GM20431 (cell line): ENCODE measurements around the gene SLC15A4.
"Not testable (repeated sequence)": the region's sequence is repeated elsewhere in the genome, so short reads cannot be mapped to it uniquely, and the experiment has no call there.

Source experiments
- in situ Hi-C: fragments of 300-500 bp; cut with MseI, MboI; formaldehyde crosslinking; loops from one replicate; pipeline ENCODE4 v1.15.0; 2020; ENCODE audit warnings: low sequenced_read_pairs; ENCODE audit not compliant: unreplicated experiment

The SLC15A4 gene

DNA sequence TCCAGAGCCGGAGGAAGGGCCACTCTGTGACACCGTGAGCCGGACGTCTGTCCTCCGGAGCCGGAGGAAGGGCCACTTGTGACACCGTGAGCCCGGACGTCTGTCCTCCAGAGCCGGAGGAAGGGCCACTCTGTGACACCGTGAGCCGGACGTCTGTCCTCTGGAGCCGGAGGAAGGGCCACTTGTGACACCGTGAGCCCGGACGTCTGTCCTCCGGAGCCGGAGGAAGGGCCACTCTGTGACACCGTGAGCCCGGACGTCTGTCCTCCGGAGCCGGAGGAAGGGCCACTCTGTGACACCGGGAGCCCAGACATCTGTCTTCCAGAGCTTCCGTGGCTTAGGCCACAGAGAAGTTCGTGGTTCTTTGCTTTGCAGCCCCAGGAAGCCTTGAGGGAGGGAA, 22.9 kb upstream of the SLC15A4 start:
- in situ Hi-C loops, result not testable (repeated sequence)

DNA sequence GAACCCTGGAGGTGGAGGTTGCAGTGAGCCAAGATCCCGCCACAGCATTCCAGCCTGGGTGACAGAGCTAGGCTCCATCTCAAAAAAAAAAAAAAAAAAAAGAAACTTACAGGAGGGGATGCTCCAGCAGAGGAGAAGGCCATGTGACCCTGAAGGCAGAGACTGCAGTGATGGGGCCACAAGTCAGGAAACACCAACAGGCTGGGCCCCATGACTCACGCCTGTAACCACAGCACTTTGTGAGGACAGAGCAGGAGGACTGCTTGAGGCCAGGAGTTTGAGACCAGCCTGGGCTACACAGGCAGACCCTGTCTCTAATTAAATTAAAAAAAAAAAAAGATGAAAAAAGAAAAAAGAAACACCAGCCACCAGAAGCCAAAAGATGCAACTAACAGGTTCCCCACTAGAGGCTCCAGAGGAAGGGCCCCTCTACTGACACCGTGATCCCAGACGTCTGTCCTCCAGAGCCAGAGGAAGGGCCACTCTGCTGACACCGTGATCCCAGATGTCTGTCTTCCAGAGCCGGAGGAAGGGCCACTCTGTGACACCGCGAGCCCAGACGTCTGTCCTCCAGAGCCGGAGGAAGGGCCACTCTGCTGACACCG, 20.4 kb upstream of the SLC15A4 start:
- in situ Hi-C loops, result no loop called here

DNA sequence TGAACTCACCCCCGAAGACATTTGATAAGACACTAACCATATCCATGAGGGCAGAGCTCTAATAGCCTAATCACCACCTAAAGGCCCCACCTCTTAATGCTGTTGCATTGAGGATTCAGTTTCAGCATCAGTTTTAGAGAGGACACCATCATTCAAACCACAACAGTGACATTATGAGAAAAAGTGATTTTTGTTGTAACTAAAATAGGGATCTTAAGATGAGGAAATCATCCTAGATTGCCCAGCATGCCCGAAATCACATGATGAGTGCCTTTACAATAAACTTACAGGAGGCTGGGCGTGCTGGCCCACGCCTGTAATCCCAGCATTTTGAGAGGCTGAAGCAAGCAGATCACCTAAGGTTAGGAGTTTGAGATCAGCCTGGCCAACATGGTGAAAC, 19.8 kb upstream of the SLC15A4 start:
- in situ Hi-C loops, result no loop called here

DNA sequence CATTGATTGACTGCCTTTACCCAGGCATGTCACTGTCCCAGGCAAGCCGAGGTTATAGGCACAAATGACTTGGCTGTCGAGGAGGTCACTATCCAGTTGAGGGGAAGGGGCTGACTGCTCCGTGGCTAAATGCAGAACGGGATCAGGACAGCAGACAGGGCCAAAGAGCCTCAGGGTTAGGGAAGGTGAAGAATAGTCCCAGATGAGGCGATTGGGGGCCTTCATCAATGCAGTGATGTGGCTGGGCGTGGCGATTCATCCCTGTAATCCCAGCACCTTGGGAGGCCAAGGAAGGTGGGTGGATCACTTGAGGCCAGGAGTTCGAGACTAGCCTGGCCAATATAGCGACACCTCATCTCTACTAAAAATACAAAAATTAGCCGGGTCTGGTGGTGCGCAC, 18.8 kb upstream of the SLC15A4 start:
- in situ Hi-C loops, result no loop called here

DNA sequence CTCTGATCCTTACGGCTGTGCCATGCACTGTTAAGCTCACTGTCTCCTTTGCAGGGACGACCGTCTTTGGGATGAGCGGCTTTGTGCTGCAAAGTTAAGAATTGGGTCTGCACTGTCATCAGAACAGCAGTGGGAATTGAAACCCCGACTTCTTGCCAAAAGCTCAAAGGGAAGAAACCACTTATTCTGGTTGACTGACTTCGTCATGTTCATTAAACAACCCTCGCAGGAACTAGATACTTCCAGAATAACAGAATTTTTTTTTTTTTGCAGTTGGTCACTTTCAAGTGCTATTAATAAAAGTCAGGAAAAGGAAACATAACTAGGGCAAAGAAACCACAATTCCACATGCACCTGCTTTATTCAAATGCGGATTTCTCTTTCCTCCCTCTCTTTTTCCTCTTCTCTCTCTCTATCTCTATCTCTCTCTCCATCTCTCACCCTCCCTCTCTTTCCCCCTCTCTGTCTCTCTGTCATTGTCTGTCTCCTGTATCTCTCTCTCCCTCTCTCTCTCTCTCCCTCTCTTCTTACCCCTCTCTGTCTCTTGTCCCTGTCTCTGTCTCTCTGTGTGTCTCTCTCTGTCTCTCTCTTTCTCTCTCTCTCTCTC, 17.2 kb upstream of the SLC15A4 start:
- in situ Hi-C loops, result no loop called here

DNA sequence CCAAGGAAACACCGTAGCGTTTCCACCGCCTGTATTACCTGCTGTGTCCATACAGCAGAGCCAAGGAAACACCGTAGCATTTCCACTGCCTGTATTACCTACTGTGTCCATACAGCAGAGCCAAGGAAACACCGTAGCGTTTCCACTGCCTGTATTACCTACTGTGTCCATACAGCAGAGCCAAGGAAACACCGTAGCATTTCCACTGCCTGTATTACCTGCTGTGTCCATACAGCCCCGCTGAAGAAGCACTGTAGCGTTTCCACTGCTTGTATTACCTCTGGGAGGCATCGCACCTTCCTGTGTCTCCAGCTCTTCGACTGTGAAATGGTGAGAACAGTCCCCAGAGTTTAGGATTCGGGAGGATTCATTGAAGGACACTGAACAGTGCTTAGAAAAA, 16.1 kb upstream of the SLC15A4 start:
- in situ Hi-C loops, result not testable (repeated sequence)

DNA sequence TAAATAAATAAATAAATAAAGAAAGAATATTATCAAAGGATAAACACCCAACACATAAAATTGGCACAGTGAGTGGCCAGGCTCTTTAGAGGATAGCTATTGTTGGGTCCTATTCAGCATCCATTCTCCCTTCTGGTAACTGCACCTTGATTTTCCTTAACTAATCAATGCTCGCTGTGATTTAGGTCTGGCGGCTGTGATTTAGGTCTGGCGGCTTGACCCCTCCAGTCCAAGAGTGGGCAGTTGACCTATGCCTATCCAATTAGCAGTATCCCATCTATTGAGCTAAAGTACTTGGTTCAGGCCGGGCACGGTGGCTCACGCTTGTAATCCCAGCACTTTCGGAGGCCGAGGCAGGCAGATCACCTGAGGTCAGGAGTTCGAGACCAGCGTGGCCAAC, 9.7 kb upstream of the SLC15A4 start:
- in situ Hi-C loops, result no loop called here

DNA sequence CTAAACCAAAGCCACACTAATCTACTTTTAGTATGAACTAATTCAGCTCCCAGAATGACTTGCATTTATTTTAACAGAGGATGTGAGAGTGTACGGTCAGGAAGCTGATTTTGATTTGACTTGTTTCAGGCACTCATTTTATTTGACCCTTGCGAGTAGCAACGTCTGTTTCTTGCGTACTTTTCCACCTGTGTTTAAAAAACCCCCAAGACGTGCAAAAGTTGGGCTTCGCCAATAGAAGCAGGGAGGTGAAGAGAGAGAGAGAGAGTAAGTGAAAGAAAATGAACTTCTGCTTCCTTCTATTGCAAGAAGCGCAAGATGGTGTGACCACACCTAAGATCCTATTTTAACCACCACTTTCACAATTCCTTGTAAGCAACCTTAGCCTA, 6.7 kb upstream of the SLC15A4 start:
- in situ Hi-C loops, result no loop called here

DNA sequence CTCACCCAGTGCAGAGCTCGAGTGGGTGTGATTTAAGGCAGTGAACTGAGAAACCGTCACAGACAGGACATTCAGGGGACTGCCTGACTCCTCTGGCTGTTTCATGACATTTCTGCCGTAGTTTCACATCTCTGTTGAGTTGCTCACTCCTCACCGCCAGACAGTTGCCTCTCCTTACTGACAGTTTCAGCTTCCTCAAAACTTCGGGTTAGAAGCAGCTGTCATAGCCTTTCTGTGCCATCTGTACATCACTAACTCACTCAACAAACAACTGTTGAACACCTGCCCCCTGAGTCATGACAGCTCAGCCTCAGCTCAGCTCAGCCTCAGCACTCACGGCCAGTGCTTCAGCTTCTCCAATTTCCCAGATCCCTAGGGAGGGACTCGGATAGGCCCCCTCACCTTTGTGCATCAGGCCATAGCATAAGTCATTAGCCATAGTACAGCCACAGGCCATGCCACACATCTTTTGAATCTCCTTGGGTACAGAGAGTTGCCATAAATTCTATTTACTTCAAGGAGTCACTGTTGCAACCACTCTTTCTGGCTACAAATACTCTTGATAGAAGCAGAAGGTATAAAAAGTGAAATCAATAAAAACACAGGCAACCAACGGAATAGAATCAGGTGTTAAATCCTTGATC, 6.2 kb upstream of the SLC15A4 start:
- in situ Hi-C loops, result no loop called here

DNA sequence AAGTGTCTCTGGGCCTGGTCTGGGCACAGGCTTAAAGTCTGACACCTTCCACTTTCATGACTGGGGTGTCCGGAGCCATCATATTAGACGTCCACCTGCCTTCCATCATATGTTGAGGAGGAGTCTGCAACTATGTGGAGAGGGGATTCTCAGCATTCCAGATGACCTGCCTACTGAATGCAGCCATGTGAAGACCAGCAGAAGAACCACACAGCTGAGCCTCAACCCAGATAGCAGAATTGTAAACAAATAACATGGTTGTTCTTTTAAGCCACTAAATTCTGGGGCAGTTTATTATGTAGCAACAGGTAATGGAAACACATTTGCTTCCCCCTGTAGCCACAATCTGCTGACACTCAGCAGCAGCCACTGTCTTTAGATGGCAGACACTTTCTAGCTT, 4.0 kb upstream of the SLC15A4 start:
- in situ Hi-C loops, result no loop called here

DNA sequence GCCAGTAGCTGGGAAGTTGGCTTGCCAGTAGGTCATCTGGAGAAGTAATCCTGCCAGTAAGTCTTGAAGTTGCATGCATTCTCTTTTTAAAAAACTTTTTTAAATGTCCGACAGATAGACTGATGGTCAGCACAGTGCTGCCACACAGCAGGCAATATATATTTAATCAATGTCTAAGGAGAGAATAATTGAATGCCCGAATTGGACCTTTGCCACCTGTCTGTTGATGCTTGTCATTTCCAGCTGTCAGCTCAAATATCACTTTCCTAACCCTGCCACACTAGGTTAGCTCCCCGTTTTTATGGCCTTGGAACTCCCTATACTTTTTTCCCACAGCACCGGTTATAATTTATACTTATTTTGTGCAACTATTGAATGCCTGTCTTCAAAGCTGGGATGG, 2.1 kb upstream of the SLC15A4 start:
- in situ Hi-C loops, result no loop called here

DNA sequence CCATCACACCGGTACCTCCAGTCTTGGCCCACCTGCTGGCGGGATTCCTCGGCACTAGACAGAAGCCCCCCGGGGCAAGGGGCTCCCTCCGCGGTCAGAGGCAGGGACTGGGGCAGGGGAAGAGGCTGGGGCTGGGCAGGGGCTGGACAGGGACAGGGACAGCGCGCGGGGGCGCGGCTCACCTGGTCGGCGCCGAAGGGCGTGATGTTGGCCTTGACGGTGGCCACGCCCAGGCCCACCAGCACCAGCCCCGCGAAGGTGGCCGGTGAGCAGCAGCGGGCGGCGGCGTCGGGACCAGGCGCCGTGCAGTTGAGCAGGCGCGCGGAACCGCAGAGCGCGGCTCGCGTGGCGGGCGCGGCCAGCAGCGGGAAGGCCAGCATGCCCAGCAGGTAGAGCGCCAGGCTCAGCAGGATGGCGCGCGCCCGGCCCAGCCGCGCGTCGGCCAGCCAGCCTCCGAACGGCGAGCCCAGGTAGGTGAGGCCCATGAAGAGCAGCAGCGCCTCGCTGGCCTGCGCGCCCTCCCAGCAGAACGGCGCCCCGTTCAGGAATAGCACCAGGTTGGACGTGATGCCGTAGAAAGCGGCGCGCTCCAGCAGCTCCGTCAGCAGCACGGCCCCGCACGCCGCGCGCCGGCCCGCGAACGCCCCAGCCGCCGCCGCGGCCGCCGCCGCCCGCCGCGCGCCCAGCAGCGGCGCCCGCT, 392 bp downstream of the SLC15A4 start:
- in situ Hi-C loops, result no loop called here

DNA sequence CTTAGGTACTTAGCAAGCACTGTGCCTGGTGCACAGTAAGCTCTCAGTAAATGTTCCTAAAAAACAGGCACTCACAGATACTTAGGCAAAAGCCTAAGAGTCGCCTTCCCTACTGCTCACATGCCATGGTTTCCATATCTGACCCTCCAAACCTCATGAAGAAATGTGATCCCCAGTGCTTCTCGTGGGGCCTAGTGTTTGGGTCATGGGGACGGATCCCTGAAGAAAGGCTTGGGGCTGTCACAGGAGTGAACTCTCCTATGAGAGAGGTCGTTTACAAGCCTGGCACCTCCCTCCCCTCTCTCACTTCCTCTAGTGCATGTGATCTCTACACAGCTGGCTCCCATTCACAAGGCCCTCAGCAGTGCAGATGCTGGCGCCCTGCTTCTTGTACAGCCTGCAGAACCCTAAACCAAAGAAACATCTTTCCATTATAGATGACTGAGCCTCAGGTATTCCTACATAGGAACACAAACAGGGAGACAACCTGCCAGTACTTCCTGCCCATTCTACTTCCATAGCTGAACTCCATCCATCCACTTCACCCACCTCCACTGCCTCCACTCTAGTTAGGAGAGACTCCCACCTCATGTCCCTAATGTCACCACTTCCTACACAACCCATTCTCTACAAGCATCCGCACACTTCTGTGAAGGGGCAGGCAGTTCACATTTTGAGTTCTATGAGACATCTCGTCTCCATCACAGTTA, 2.9 kb downstream of the SLC15A4 start:
- in situ Hi-C loops, result no loop called here

DNA sequence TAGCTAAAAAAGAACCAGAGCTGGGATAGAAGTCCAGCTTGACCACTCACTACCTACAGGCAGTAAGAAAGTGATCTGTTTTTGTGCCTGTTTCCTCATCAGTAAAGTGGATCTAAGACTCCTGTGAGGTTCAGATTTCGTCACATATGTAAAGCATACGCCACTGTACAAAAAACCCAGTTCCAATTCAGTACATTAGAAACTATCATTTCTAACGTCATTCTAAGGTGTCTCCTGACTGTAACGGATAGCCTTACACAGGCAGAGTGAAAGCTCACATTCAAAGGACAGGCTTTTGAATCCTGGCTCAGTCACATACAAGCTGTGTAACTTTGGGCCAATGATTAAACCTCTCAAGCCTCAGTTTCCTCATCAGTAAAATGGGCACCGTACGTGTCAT, 3.5 kb downstream of the SLC15A4 start:
- in situ Hi-C loops, result no loop called here

DNA sequence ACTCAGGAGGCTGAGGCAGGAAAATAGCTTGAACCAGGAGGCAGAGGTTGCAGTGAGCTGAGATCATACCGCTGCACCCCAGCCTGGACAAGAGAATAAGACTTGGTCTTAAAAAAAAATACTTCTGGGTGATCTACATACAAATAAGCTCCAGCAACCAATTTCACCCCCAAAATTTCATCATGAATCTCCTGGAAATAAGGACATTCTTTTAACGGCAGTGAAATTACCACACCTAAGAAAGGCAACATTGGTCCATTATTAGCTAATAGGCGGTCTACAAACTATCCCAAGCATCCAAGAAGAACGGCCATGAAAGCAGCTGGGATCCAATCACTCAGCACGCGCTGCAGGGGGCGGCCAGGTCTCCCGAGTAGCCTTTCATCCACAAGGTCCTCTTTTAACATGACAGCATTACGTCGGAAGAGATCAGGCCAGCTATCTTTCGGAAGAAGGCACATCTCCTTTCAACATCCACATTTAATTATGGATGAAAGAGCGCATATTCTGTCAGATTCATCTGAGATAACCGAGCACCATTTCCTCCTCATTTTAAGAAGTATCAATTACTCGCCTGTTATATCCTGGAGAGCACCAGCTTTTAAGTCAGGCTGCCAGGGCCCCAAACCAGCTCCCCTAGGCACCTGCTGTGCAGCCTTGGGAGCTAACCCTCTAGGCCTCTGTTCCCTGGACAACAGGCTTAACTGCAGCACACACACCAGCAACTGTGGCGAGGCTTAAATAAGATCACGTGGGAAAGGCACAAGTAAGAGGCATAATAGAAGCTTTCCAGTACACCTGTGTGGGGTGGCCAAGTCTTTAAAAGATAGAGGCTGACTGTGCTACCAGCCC, 4.2 kb downstream of the SLC15A4 start:
- in situ Hi-C loops, result no loop called here

DNA sequence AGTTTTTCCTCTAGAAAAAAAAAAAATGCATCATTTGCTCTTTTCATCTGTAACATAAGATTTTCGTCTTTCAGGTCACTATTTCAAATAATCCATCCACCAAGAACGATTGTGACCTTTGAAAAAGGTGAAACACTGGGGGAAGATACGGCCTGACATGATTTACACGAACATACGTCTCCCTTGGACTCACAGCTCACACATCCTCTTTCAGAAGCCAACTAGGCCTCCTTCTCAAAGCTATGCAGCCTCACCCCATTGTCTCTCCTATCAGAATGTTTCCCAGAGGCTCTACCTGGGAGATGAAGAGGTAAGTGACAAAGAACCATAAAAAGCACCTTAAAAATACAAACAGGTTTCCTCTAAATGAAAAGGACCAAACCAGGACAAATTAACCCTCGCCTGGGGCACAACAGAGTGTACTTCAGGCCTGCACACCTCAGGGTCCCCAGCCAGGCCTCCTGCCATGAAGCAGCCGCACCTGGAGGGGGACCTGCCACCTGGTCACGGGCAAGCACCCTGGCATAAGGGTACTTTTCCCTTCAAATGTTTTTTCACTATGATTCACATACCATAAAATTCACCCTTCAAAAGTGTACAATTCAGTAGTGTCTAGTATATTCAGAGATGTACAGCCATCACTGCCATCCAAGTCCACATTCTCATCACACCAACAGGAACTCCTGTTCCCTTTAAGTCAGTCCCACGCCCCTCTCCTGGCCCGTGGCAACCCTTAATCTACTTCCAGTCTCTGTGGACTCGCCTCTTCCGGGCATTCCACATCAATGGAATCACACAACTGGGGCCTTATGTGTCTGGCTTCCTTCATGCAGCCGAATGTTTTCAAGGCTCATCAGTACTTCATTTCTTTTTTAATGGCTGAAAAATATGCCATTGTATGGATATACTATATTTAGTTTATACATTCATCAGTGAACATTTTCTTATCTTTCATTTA, 5.4 kb downstream of the SLC15A4 start:
- in situ Hi-C loops, result no loop called here

DNA sequence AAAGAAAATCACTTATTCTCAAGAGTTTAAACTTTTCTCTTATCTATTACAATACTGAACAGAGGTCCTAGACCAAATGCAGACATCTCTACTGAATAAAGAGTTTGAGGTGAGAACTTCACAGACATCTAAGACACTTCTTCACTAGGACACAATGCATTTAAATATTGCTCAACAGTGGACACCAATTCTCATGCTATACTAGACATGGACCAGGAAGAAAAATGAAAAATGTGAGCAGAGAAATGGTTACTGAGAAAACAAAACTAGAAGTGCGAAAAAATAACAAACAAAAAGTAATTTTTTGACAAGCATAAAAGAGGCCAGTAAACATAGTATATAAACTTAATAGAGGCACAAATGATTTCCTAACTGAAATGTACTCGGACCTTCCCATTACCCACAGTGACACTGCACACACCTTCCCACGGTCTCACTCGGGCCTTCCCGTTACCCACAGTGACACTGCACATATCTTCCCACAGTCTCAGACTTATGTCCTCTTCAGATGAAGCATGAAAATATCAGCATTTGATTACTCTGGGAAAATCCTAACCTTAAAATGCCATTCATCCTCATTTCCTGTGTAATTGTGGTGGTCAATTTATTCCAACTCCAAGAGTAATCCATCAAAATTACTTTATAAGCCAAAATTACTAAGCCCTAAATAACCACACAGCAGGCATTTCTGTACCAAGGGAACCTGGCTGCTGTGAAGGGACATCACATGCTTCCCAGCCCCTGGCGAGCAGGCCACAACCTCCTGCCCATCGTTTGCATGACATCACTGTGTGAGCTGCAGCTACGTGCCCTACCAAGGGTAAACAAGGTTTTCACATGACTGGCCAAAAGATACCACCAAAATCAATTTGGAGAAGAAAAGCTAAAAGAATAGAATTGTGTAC, 6.4 kb downstream of the SLC15A4 start:
- in situ Hi-C loops, result no loop called here

DNA sequence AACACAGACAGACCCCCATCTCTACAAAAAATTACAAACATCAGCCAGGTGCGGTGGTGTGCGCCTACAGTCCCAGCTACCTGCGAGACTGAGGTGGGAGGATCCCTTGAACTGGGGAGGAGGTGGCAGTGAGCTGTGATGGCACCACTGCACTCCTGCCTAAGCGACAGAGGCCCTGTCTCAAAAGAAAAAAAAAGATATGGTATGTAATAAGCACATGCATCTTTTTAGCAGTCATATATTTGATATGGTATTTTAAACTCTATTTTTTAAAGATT, 7.2 kb downstream of the SLC15A4 start:
- in situ Hi-C loops, result no loop called here
